DND-41 (cell line): ENCODE results near the gene TULP3.

Experiments
- CTCF ChIP-seq: IDR thresholded peaks from 2 replicates; pipeline ENCODE4 v1.5.1; 2012; ENCODE audit warnings: borderline replicate concordance, low read length, moderate library complexity, mild to moderate bottlenecking; ENCODE audit not compliant: poor library complexity, severe bottlenecking; ENCODE audit errors: extremely low read depth
- EZH2 ChIP-seq: IDR thresholded peaks from 3 replicates; pipeline ENCODE4 v1.6.1; 2012; ENCODE audit warnings: borderline replicate concordance, low read depth, mild to moderate bottlenecking, moderate library complexity, low read length, inconsistent platforms; ENCODE audit not compliant: severe bottlenecking

- TF ChIP-seq CTCF (no peak), EZH2 (no peak)
Measured at GRCh38 chr12:2892246-2892645, 1.6 kb downstream of the TULP3 start.
